ENCODE measurements around the gene NRARP.
A peak's percentile ranks its signal among the peaks of the same experiment; 100 is the strongest.

The NRARP gene

GRCh38 chr9:137256856-137257255 lies 45.2 kb downstream of the NRARP start:
- no peak for DNase-seq (ENCODE audit: low read depth in 2 of 2)

GRCh38 chr9:137256362-137256761 lies 45.7 kb downstream of the NRARP start:
- no peak for DNase-seq (ENCODE audit: low read depth in 2 of 2)

GRCh38 chr9:137255448-137256114 lies 46.5 kb downstream of the NRARP start:
- no peak for DNase-seq (ENCODE audit: low read depth in 2 of 2)

- DNase-seq (ENCODE audit: low read depth in 2 of 2), result peak; percentile 82 to 95
Observed at GRCh38 chr9:137254624-137255447, 47.2 kb downstream of the NRARP start, which contains the start of gene NELFB. Gene NELFB, plus strand, starts transcription at chr9:137255327.

- DNase-seq (ENCODE audit: low read depth in 2 of 2), result no peak
Observed at GRCh38 chr9:137253717-137254623, 48.1 kb downstream of the NRARP start.

- DNase-seq (ENCODE audit: low read depth in 2 of 2), result no peak
Observed at GRCh38 chr9:137252555-137253506, 49.2 kb downstream of the NRARP start.

DNA sequence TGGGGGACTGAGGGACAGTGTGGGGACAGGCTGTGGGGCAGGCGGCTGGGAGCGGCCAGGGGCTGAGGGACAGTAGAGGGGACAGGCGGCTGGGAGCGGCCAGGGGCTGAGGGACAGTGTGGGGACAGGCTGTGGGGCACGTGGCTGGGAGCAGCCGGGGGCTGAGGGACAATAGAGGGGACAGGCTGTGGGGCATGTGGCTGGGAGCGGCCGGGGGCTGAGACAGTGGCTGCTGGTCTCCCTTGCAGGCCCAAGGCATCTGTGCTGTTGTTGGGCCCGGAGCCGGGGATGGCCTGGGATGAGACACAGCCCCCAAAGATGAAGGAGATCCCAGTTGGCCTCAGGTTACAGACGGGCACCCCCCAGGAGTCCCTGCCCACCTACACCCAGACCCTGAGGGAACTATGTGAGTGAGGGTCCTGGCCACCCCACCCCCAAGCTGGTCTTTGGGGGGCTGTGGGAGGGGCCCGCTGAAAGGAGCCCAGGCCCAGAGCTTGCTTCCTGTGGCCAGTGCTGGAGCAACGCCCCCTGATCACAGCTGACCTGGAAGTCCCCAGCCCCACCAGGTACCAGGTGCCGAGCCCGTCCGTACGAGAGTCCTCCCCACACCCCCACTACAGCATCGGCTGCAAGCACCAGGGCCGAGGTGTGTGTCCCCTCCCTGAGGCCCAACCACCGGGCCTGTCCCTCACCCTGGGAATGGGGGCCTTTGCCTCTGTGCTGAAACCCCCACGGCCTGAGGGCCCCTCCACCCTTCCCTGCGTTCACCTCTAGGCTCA lies 50.4 kb downstream of the NRARP start:
- DNase-seq (ENCODE audit: low read depth in 2 of 2), result no peak

DNA sequence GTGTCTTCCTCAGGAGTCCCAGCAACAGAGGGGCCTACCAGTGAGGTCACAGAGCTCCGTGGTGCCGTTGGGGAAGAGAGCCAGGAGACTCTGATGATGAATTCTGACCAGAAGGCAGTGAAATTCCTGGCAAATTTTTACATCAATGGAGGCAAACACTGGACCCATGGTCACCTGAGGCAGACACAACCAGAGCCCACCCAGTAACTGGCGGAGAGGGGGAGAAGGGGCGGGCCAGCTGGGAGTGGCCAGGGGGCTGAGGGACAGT lies 50.9 kb downstream of the NRARP start, which contains the start of gene STPG3:
Gene STPG3 (plus strand): TSS at position 93 of the 268 bp plus-strand sequence. CDS start 1 bp downstream, at position 94.
- DNase-seq (ENCODE audit: low read depth in 2 of 2), result no peak

GRCh38 chr9:137250329-137251193 lies 51.5 kb downstream of the NRARP start:
- no peak for DNase-seq (ENCODE audit: low read depth in 2 of 2)

Data from stimulated activated CD8-positive, alpha-beta memory T cell treated with anti-CD3 and anti-CD28 coated beads, Interleukin-7, amount 100 ng/mL, for 4 hours (primary cell).